ENCODE results near the gene ABHD2. TPM values are rescaled to one million over a fixed set of nuclear protein-coding genes. Genes with fewer than 3 reads are reported as not detected.
"Not testable (repeated sequence)": the region's sequence is repeated elsewhere in the genome, so short reads cannot be mapped to it uniquely, and the experiment has no call there.

ABHD2 gene
- total RNA-seq, 4 donors from 2014 or later = 49.8 to 82.3 (median 72.1) TPM

DNA sequence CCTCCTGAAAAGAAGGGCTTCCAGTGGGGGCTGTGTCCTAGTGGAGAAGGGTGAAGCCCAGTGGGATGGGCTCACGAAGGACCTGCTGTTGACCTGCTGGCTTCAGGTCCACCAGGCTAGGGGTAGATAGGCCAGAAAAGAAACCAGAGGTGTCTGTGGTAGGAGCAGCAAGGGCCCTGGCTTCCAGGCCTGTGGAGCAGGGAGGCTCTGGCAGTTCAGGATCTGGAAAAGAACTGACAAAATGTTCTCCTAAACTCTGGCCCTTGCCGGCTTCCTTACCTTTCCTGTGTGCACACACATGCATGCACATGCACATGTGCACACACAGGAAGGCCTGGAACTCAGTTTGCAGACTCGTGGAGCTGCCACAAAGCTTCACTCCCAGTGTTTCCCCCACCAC, 49.7 kb downstream of the ABHD2 start:
- H3K36me3 ChIP-seq = peaks cover 0 to 18% (median 0%) of the 10 kb centered on the region in 4 donors
- peaks cover 80 to 91% (median 89%) of the 10 kb centered on the region in 4 donors for H3K4me1 ChIP-seq
- H3K27me3 ChIP-seq = no peaks in the 10 kb centered on the region
- H3K4me3 ChIP-seq = no peak overlapping the region
- H3K27ac ChIP-seq (replicated peaks in 1 of 4) = peak overlapping the region; percentile 62 to 69 (median 68)
- WGBS = 79% methylated on average over 3 of the region's 3 CpGs
- no peak for DNase-seq (ENCODE audit: extremely low spot score)
- intact Hi-C loops (cut with DNase I) = no loop called here
- no peaks in the 10 kb centered on the region for H3K9me3 ChIP-seq
- TF ChIP-seq, protein P1, sequence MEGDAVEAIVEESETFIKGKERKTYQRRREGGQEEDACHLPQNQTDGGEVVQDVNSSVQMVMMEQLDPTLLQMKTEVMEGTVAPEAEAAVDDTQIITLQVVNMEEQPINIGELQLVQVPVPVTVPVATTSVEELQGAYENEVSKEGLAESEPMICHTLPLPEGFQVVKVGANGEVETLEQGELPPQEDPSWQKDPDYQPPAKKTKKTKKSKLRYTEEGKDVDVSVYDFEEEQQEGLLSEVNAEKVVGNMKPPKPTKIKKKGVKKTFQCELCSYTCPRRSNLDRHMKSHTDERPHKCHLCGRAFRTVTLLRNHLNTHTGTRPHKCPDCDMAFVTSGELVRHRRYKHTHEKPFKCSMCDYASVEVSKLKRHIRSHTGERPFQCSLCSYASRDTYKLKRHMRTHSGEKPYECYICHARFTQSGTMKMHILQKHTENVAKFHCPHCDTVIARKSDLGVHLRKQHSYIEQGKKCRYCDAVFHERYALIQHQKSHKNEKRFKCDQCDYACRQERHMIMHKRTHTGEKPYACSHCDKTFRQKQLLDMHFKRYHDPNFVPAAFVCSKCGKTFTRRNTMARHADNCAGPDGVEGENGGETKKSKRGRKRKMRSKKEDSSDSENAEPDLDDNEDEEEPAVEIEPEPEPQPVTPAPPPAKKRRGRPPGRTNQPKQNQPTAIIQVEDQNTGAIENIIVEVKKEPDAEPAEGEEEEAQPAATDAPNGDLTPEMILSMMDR (IDR thresholded peaks at IDR 0.05) = no peak
- no peak for TF ChIP-seq POLR2A (IDR thresholded peaks at IDR 0.05; ENCODE audit: low read depth)
- TF ChIP-seq POLR2AphosphoS5 (IDR thresholded peaks at IDR 0.05) = no peak
- TF ChIP-seq EP300 (IDR thresholded peaks at IDR 0.05) = no peak

DNA sequence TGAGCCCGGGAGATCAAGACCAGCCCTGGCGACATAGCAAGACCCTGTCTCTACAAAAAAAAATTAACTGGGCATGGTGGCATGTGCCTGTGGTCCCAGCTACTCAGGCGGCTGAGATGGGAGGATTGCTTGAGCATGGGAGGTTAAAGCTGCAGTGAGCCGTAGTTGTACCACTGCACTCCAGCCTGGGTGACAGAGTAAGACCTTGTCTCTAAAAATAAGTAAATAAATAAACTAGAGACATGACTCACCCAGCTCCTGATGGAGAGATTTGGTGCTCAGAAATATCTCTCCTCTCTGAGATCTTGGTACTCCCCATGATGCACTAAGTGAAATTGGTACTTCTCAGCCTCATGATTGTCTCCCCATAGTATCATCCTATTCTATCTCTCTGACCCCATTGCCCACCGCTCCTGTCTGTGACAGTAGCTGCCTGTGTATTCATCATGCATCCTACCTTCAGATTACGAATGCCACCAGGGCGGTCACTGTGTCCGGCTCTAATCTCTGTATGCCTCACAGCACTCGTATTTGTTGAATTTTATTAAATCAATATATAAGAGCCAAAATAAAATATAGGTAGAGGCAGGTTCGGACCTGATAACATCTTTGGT, 50.9 kb downstream of the ABHD2 start:
- 89% methylated on average over 10 of the region's 10 CpGs for WGBS

DNA sequence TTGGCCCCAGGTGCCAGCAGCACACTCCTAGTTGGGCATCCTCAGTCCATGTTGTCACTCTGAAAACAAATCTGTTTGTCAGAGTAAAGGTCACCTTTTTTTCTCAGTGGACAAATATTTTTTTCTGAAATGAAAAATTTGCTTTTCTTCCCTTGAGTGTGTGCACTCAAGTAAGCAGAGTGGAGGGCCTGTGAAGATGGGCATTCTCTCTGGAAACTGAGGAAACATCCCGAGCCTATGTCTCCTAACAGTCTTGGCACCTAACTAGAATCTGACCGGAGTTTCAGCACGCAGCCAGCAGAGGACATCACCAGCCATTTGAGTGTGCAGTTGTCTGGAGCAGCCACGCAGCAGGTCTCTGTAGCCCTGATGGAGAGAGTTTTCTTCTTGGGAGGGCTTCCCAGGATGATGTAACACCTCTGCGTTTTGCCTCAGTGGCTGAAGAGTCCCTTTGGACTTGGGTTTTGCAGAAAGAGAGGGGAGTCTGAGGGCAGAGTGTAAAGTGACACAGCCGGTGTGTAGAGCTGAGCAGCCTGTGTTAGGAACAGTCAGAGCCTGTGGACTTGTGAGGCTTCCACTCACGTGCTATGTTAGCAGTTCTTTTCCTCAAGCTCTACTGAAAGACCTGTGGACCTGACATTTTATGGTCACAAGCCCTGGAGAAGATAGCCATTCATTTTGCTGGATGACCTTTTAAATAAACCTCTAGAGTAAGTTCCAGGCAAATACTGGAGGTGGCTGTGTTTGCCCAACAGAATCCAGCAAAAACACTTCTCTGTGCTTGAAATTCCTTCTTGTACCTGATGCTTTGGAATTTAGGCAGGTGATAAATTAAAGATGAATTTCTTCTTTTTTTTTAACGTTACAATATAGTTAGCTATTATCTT, 51.6 kb downstream of the ABHD2 start:
- WGBS = 73% methylated on average over 8 of the region's 8 CpGs
- TF ChIP-seq, protein P1 (IDR thresholded peaks at IDR 0.05) = no peak
- TF ChIP-seq POLR2A (IDR thresholded peaks at IDR 0.05; ENCODE audit: low read depth) (no peak), EP300 (IDR thresholded peaks at IDR 0.05) (no peak), POLR2AphosphoS5 (IDR thresholded peaks at IDR 0.05) (no peak)
- Histone ChIP-seq H3K27ac (replicated peaks in 1 of 4) (peak overlapping the region in 3 of 4 donors; percentile 24 to 42 (median 29)), H3K4me3 (no peak overlapping the region), H3K4me1 (peaks cover 85 to 91% (median 89%) of the 10 kb centered on the region in 4 donors), H3K36me3 (peaks cover 0 to 19% (median 0%) of the 10 kb centered on the region in 4 donors), H3K27me3 (no peaks in the 10 kb centered on the region), H3K9me3 (no peaks in the 10 kb centered on the region)
- intact Hi-C loops (cut with DNase I) = no loop called here
- no peak for DNase-seq (ENCODE audit: extremely low spot score)

More for the DNA sequence above, 50.9 kb downstream of the ABHD2 start:
- Histone ChIP-seq H3K4me3 (no peak overlapping the region), H3K9me3 (no peaks in the 10 kb centered on the region), H3K4me1 (peaks cover 85 to 91% (median 89%) of the 10 kb centered on the region in 4 donors), H3K27me3 (no peaks in the 10 kb centered on the region), H3K36me3 (peaks cover 0 to 18% (median 0%) of the 10 kb centered on the region in 4 donors), H3K27ac (replicated peaks in 1 of 4) (peak overlapping the region in 3 of 4 donors; percentile 29 to 62 (median 42))
- no peak for DNase-seq (ENCODE audit: extremely low spot score)
- intact Hi-C loops (cut with DNase I) = no loop called here
- TF ChIP-seq EP300 (IDR thresholded peaks at IDR 0.05) (no peak), POLR2A (IDR thresholded peaks at IDR 0.05; ENCODE audit: low read depth) (no peak), POLR2AphosphoS5 (IDR thresholded peaks at IDR 0.05) (no peak)
- TF ChIP-seq, protein P1 (IDR thresholded peaks at IDR 0.05) = no peak

DNA sequence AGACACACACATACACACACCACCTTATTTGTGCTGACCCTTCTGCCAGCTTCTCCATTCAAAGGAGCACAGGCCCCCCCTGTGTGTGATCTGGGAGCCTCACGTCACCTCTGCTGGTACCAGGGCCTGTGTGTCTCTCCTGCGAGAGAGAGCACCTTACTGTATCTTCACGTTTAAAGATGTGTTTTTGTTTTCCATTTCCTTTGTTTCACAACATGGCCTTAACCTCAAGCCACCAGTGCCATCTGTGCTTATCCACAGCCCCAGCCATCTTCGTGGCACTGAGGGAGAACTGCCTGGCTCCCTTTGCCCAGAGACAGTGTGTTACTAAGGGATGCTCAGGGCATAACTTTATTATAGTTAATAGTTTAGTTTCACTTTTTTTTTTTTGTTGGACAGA, 52.3 kb downstream of the ABHD2 start:
- Histone ChIP-seq H3K9me3 (no peaks in the 10 kb centered on the region), H3K27me3 (no peaks in the 10 kb centered on the region), H3K4me3 (no peak overlapping the region), H3K36me3 (peaks cover 0 to 24% (median 0%) of the 10 kb centered on the region in 4 donors), H3K27ac (replicated peaks in 1 of 4) (peak overlapping the region in 1 of 4 donors; percentile 5), H3K4me1 (peaks cover 78 to 95% (median 88%) of the 10 kb centered on the region in 4 donors)
- DNase-seq (ENCODE audit: extremely low spot score) = no peak
- TF ChIP-seq, protein P1 (IDR thresholded peaks at IDR 0.05) = no peak
- TF ChIP-seq POLR2AphosphoS5 (IDR thresholded peaks at IDR 0.05) = no peak
- intact Hi-C loops (cut with DNase I) = no loop called here
- 77% methylated on average over 4 of the region's 4 CpGs for WGBS

DNA sequence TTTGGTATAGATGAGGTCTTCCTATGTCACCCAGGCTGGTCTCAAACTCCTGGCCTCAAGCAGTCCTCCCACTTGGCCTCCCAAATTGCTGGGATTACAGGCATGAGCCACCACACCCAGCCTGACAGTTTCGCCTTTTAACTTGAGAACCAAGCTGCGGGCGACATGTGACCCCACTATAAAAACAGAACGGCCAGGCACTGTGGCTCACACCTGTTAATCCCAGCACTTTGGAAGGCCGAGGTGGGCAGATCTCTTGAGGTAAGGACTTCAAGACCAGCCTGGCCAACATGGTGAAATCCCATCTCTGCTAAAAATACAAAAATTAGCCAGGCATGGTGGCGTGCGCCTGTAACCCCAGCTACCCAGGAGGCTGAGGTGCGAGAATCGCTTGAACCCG, 52.9 kb downstream of the ABHD2 start:
- peaks cover 72 to 93% (median 87%) of the 10 kb centered on the region in 4 donors for H3K4me1 ChIP-seq
- H3K27ac ChIP-seq (replicated peaks in 1 of 4) = peak overlapping the region in 1 of 4 donors; percentile 9
- peaks cover 0 to 24% (median 0%) of the 10 kb centered on the region in 4 donors for H3K36me3 ChIP-seq
- DNase-seq (ENCODE audit: extremely low spot score); intact Hi-C loops (cut with DNase I); H3K27me3 ChIP-seq; H3K9me3 ChIP-seq; H3K4me3 ChIP-seq: not testable (repeated sequence)
- 90% methylated on average over 10 of the region's 10 CpGs for WGBS

Data from esophagus muscularis mucosa (tissue), 4 donors.